ENCODE data around the gene TMEM120B.

GRCh38 chr12:121755591-121755990, 43.0 kb downstream of the TMEM120B start:
- TF ChIP-seq CTCF (IDR thresholded peaks at IDR 0.05; ENCODE audit: low read depth, low read length) (no peak), EZH2phosphoT487 (IDR thresholded peaks at IDR 0.05; ENCODE audit: low read depth) (no peak)

Measured in OCI-LY3 (cell line).